HUES64 (cell line): ENCODE measurements around the gene LDLRAD3.
"Not testable (repeated sequence)": the region's sequence is repeated elsewhere in the genome, so short reads cannot be mapped to it uniquely, and the experiment has no call there.

ENCODE experiments used
- H3K27ac ChIP-seq: 2 replicates; pipeline ENCODE4 v1.7.0; 2013; ENCODE audit warnings: low read depth, low read length, inconsistent platforms
- H3K27me3 ChIP-seq: 2 replicates; pipeline ENCODE4 v1.6.1; 2013; ENCODE audit warnings: mild to moderate bottlenecking, low read length; ENCODE audit not compliant: insufficient read depth
- H3K36me3 ChIP-seq: 2 replicates; pipeline ENCODE4 v1.6.1; 2013; ENCODE audit warnings: mild to moderate bottlenecking, low read length; ENCODE audit not compliant: insufficient read depth
- H3K4me1 ChIP-seq: 2 replicates; pipeline ENCODE4 v1.6.1; 2013; ENCODE audit warnings: mild to moderate bottlenecking, low read length, moderate library complexity; ENCODE audit not compliant: insufficient read depth
- H3K4me3 ChIP-seq: 2 replicates; pipeline ENCODE4 v1.5.1; 2013; ENCODE audit warnings: mild to moderate bottlenecking, low read length, moderate library complexity
- H3K9ac ChIP-seq: 2 replicates; pipeline ENCODE4 v1.6.1; 2013; ENCODE audit warnings: mild to moderate bottlenecking, low read depth, low read length
- H3K9me3 ChIP-seq: 2 replicates; pipeline ENCODE4 v1.6.1; 2013; ENCODE audit warnings: low read depth, low read length; ENCODE audit not compliant: insufficient read depth
- WGBS: fragments of 150-250, 120-280 bp; methylation state at CpG from one replicate; pipeline ENCODE4 v1.1.7; 2013; ENCODE audit warnings: missing lambda C conversion rate; 5-methylcytosine and 5-hydroxymethylcytosine counted together

LDLRAD3 gene

GRCh38 chr11:35911616-35912165, 32.2 kb upstream of the LDLRAD3 start:
- WGBS: 87% methylated on average over 1 of the region's 1 CpG
- Histone ChIP-seq H3K4me1 (no peaks in the 10 kb centered on the region), H3K27me3 (no peaks in the 10 kb centered on the region), H3K4me3 (no peak overlapping the region), H3K36me3 (no peaks in the 10 kb centered on the region), H3K27ac (no peak overlapping the region), H3K9ac (no peak overlapping the region), H3K9me3 (no peaks in the 10 kb centered on the region)

GRCh38 chr11:35912436-35912835, 31.4 kb upstream of the LDLRAD3 start:
- WGBS: 94% methylated on average over 7 of the region's 7 CpGs

GRCh38 chr11:35912883-35913624, 30.8 kb upstream of the LDLRAD3 start:
- H3K9ac ChIP-seq: no peak overlapping the region
- H3K27me3 ChIP-seq: no peaks in the 10 kb centered on the region
- H3K4me3 ChIP-seq: no peak overlapping the region
- H3K9me3 ChIP-seq: no peaks in the 10 kb centered on the region
- no peak overlapping the region for H3K27ac ChIP-seq
- no peaks in the 10 kb centered on the region for H3K36me3 ChIP-seq
- H3K4me1 ChIP-seq: no peaks in the 10 kb centered on the region

More at GRCh38 chr11:35912436-35912835, 31.4 kb upstream of the LDLRAD3 start:
- not testable (repeated sequence) for H3K27ac ChIP-seq, H3K36me3 ChIP-seq, H3K9me3 ChIP-seq, H3K4me3 ChIP-seq, H3K4me1 ChIP-seq, H3K27me3 ChIP-seq, H3K9ac ChIP-seq

- H3K4me1 ChIP-seq: peaks cover 10% of the 10 kb centered on the region; the same call in 1 of the 2 replicates
- H3K36me3 ChIP-seq: no peaks in the 10 kb centered on the region
- H3K9ac ChIP-seq: no peak overlapping the region
- no peak overlapping the region for H3K4me3 ChIP-seq
- no peaks in the 10 kb centered on the region for H3K27me3 ChIP-seq
- 88% methylated on average over 3 of the region's 3 CpGs for WGBS
- no peaks in the 10 kb centered on the region for H3K9me3 ChIP-seq
- no peak overlapping the region for H3K27ac ChIP-seq
These were observed 29.0 kb upstream of the LDLRAD3 start for GRCh38 chr11:35914816-35915215.

DNA sequence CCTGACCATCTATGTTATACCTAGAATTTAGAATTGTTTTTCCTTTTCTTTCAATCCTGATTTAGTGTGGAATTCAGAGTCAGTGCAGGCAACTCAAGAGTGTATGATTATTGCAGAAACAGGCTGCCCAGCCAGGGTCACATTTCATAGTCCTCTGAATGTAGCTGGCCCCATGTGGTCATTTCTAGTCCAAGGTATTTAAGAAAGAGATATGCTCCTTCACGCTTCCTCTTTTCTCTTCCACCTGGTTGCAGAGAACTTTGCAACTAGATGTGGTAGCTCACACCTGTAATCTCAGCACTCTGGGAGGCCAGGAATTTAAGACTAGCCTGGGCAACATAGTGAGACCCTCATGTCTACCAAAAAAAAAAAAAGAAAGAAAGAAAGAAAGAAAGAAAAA, 27.6 kb upstream of the LDLRAD3 start:
- 100% methylated on average over 1 of the region's 1 CpG for WGBS
- Histone ChIP-seq H3K9me3 (no peaks in the 10 kb centered on the region), H3K4me1 (peaks cover 10% of the 10 kb centered on the region; the same call in 1 of the 2 replicates), H3K4me3 (no peak overlapping the region), H3K27me3 (no peaks in the 10 kb centered on the region), H3K36me3 (no peaks in the 10 kb centered on the region), H3K27ac (no peak overlapping the region), H3K9ac (no peak overlapping the region)

- Histone ChIP-seq H3K27ac (no peak overlapping the region), H3K36me3 (no peaks in the 10 kb centered on the region), H3K9me3 (no peaks in the 10 kb centered on the region), H3K4me3 (no peak overlapping the region), H3K4me1 (peaks cover 10% of the 10 kb centered on the region; the same call in 1 of the 2 replicates), H3K27me3 (no peaks in the 10 kb centered on the region), H3K9ac (no peak overlapping the region)
- 89% methylated on average over 4 of the region's 4 CpGs for WGBS
These were observed 26.2 kb upstream of the LDLRAD3 start for GRCh38 chr11:35917676-35918075.

GRCh38 chr11:35918716-35919115, 25.1 kb upstream of the LDLRAD3 start:
- Histone ChIP-seq H3K36me3 (no peaks in the 10 kb centered on the region), H3K9me3 (no peaks in the 10 kb centered on the region), H3K27ac (no peak overlapping the region), H3K4me1 (peaks cover 10% of the 10 kb centered on the region; the same call in 1 of the 2 replicates), H3K4me3 (no peak overlapping the region), H3K27me3 (no peaks in the 10 kb centered on the region), H3K9ac (no peak overlapping the region)
- WGBS: 94% methylated on average over 1 of the region's 2 CpGs

DNA sequence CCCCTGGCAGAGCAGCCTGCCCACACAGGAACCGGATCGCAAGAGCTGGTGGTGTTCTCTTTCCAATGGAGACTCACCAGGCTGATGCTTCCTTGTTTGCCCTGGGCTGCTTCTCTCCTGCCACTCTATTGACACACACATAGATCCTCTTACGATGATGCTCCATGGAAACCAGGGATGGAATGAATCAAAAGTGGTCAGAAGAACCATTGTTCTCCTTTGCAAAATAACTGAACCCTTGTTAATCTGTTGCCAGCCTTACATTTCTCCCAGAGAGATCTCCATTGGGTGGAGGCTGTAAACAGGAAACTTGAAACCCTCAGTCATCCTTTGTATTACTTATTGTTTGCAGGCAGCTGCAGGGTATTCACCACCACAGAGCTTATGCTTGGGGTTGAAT, 24.6 kb upstream of the LDLRAD3 start:
- Histone ChIP-seq H3K9ac (no peak overlapping the region), H3K4me3 (no peak overlapping the region), H3K36me3 (no peaks in the 10 kb centered on the region), H3K27ac (no peak overlapping the region), H3K9me3 (no peaks in the 10 kb centered on the region), H3K27me3 (no peaks in the 10 kb centered on the region), H3K4me1 (peaks cover 10% of the 10 kb centered on the region; the same call in 1 of the 2 replicates)
- WGBS: 92% methylated on average over 3 of the region's 3 CpGs

GRCh38 chr11:35923452-35923851, 20.4 kb upstream of the LDLRAD3 start:
- Histone ChIP-seq H3K9me3 (no peaks in the 10 kb centered on the region), H3K27ac (no peak overlapping the region), H3K4me3 (no peak overlapping the region), H3K36me3 (no peaks in the 10 kb centered on the region), H3K4me1 (peaks cover 10% of the 10 kb centered on the region; the same call in 1 of the 2 replicates), H3K9ac (no peak overlapping the region), H3K27me3 (no peaks in the 10 kb centered on the region)
- WGBS: 71% methylated on average over 4 of the region's 4 CpGs

DNA sequence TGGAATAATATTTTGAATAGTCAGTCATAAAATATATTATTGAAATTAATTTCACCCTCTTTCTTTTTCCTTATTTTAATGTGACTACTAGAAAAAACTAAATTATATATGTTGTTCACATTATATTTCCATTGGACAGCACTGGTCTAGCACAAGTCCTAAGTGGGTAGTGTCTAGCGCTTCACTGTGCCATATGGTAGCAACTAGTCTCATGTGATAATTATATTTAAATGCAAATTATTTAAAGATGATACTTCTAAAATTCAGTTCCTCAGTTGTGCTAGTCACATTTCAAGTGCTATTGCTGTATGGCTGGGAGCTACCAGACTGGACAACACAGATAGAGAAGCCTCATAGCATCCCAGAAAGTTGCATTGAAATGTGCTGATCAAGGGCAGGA, 19.1 kb upstream of the LDLRAD3 start:
- no peak overlapping the region for H3K9ac ChIP-seq
- H3K27ac ChIP-seq: no peak overlapping the region
- no peaks in the 10 kb centered on the region for H3K4me1 ChIP-seq
- H3K27me3 ChIP-seq: no peaks in the 10 kb centered on the region
- no peak overlapping the region for H3K4me3 ChIP-seq
- H3K36me3 ChIP-seq: no peaks in the 10 kb centered on the region
- no peaks in the 10 kb centered on the region for H3K9me3 ChIP-seq
- WGBS: no CpG with 5 or more reads among the region's 1 CpG

DNA sequence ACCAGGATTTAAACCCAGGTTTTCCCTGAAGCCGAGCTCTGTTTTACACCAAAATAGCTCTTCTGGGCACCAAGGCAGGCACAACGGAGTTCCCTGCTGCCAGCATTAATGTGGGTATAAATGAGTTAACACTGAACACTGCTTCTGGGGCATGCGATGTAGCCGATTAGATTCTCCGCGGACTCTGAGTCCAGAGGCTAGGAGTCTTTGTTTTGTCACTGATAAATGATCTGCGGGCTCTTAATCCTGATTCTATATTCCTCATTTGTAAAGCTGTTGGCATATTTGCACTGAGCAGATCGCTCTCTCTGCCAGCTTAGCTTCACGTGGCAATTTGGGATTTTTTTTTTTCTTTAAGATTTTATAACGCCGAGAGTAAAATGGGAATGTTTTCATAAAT, 16.8 kb upstream of the LDLRAD3 start:
- H3K36me3 ChIP-seq: no peaks in the 10 kb centered on the region
- no peak overlapping the region for H3K27ac ChIP-seq
- H3K9ac ChIP-seq: no peak overlapping the region
- 86% methylated on average over 11 of the region's 11 CpGs for WGBS
- H3K4me1 ChIP-seq: no peaks in the 10 kb centered on the region
- no peaks in the 10 kb centered on the region for H3K27me3 ChIP-seq
- H3K4me3 ChIP-seq: no peak overlapping the region
- H3K9me3 ChIP-seq: 0 out of 2 replicates have a peak, but pooled peaks cover under 1% of the 10 kb centered on the region
